ENCODE measurements around the gene PHKA2. TPM values are rescaled to one million over a fixed set of nuclear protein-coding genes. Genes with fewer than 3 reads are reported as not detected.

PHKA2 gene
- polyA plus RNA-seq, 2 of the 4 experiments (the other 2 are of a cell fraction): 16.1 to 21.2 TPM

DNA sequence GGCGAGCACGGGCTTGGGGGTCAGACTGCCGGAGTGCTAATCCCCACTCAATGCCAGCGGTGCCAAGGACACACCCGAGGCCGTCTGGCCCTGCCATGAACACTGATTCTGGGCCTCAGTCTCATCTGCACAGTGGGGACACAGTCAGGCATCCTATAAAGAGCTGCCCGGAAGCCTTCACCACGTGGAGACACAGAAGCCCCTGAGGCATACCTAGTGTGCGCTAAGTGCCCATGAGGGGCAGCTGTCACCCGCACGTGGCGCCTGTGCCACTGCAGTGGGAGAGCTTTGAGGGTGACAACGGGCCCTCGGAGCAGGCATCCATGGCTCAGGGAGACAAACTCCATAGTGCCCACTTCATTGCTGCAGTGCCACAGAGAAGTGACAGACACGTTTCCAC lies 86.3 kb downstream of the PHKA2 start:
- TF ChIP-seq POLR2A (IDR thresholded peaks at IDR 0.05; ENCODE audit: low read length): no peak
- Histone ChIP-seq H3K27ac (no peak overlapping the region), H3K9me3 (no peaks in the 10 kb centered on the region), H3K4me3 (no peak overlapping the region), H3K4me1 (no peaks in the 10 kb centered on the region), H3K4me2 (no peak overlapping the region)
- CTCF ChIA-PET: interaction anchor here (0.5 to 2.4 kb wide), 3 partner anchors 25 to 487 kb away, joined by 3 to 9 read pairs (median 4); no protein-coding TSS in a partner anchor
- 92% methylated on average over 5 of the region's 15 CpGs for WGBS (ENCODE audit: missing lambda C conversion rate)
- POLR2A ChIA-PET: no interaction called here
- DNase-seq (ENCODE audit: low read depth in 1 of 2, low spot score in 1 of 2): no peak
- no peak for ATAC-seq
- no peak for FAIRE-seq

DNA sequence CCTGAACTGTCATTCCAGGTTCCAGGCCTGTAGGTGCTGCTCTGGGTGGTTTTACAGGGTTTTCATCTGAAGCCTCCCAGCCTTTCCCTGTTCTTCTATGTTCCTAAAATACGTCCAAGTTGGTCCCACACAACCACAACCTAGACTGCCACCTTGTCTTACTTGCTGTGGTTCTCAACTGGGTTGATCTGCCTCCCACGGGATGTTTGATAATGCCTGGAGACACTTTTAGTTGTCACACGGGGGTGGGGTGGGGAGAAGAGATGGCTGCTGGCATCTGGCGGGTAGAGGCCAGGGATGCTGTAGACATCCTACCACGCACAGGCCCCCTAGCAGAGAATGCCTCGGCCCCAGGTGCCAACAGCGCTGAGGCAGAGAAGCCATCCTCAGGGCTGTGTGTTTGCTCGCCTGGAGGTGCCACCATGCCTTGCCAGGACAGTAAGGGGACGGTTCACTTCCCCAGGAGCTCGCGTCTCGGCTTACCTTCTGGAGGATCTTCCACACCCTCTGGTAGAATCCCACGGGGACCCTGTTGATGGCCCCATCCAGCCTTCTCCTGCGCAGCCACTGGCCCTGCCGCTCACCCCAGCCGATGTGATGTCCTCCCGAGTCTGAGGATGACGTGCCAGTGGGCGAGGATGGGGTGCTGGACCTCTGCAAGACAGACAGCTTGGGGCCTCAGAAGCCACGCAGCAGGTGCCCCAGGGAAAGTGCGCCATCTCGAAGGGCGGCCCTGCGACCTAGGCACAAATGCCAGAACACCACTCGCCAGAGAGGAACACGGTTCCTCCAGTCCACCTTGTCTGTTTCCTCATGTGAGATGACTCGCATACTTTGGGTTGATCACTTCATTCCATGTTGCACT lies 87.0 kb downstream of the PHKA2 start:
- 93% methylated on average over 14 of the region's 27 CpGs for WGBS (ENCODE audit: missing lambda C conversion rate)

DNA sequence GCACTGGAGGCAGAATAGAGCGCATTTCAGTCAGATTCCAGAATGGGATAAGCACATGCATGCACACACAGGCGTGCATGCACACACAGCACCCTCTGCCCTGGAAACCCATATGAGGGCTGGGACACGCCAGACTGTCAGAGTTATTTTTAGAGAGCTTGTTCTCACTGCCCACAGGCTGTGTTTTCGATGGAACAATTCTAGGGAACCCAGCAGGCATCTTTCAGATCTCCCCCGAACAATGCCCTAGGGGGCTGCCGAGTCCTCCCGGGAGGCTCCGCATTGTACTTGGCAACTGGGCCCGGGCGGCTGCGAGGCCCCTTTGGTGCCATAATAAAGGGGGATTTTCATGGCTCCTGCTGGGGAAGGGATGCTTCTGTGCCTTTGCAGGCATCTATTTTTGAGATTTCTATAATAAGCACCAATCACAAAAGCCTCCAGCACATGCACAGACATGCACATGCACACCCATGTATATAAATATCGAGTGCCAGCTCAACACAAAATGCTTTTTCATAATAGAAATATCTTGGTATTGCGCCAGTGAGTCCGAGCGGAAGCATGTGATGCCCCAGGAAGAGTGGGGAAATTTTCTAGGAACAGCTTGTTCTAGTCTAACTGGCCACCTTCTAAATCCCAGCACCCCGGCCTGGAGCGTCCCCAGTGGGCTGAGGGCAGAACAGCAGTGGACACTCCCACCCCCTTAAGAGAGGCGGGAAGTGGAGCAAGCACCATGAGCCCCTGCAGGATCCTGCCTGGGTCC lies 88.5 kb downstream of the PHKA2 start:
- ATAC-seq (no peak), FAIRE-seq (no peak), DNase-seq (ENCODE audit: low read depth in 1 of 2, low spot score in 1 of 2) (no peak)
- 93% methylated on average over 17 of the region's 18 CpGs for WGBS (ENCODE audit: missing lambda C conversion rate)
- Histone ChIP-seq H3K4me1 (no peaks in the 10 kb centered on the region), H3K27ac (peak overlapping the region in 1 of 2 experiments; percentile 24; a peak in 2 of 6 replicates), H3K9me3 (no peaks in the 10 kb centered on the region), H3K4me2 (no peak overlapping the region), H3K4me3 (no peak overlapping the region)
- ChIA-PET POLR2A (no interaction called here), CTCF (interaction anchor here (0.7 to 1.1 kb wide), 2 partner anchors 9 to 486 kb away, joined by 3 to 4 read pairs; no protein-coding TSS in a partner anchor)
- TF ChIP-seq CHD4 (IDR thresholded peaks at IDR 0.05; ENCODE audit: borderline replicate concordance) (no peak), RNF2 (IDR thresholded peaks at IDR 0.05; ENCODE audit: borderline replicate concordance, low read depth) (no peak), MAFK (IDR thresholded peaks at IDR 0.05; ENCODE audit: partially characterized antibody) (no peak), BHLHE40 (IDR thresholded peaks at IDR 0.05; ENCODE audit: low read depth, low read length) (no peak), KDM5A (IDR thresholded peaks at IDR 0.05) (no peak), CEBPB (IDR thresholded peaks at IDR 0.05) (no peak), HOXA7 (CRISPR knock-in tag; IDR thresholded peaks at IDR 0.05) (no peak), POLR2A (IDR thresholded peaks at IDR 0.05; ENCODE audit: low read length) (no peak), CHD2 (IDR thresholded peaks at IDR 0.05; ENCODE audit: low read length, partially characterized antibody) (no peak), ZC3H11A (IDR thresholded peaks at IDR 0.05) (no peak), ZNF302 (CRISPR knock-in tag; IDR thresholded peaks at IDR 0.05) (no peak)
- TF ChIP-seq, protein P1, sequence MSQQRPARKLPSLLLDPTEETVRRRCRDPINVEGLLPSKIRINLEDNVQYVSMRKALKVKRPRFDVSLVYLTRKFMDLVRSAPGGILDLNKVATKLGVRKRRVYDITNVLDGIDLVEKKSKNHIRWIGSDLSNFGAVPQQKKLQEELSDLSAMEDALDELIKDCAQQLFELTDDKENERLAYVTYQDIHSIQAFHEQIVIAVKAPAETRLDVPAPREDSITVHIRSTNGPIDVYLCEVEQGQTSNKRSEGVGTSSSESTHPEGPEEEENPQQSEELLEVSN (IDR thresholded peaks at IDR 0.05; ENCODE audit: borderline replicate concordance, low read depth): no peak
- TF ChIP-seq, protein P2, sequence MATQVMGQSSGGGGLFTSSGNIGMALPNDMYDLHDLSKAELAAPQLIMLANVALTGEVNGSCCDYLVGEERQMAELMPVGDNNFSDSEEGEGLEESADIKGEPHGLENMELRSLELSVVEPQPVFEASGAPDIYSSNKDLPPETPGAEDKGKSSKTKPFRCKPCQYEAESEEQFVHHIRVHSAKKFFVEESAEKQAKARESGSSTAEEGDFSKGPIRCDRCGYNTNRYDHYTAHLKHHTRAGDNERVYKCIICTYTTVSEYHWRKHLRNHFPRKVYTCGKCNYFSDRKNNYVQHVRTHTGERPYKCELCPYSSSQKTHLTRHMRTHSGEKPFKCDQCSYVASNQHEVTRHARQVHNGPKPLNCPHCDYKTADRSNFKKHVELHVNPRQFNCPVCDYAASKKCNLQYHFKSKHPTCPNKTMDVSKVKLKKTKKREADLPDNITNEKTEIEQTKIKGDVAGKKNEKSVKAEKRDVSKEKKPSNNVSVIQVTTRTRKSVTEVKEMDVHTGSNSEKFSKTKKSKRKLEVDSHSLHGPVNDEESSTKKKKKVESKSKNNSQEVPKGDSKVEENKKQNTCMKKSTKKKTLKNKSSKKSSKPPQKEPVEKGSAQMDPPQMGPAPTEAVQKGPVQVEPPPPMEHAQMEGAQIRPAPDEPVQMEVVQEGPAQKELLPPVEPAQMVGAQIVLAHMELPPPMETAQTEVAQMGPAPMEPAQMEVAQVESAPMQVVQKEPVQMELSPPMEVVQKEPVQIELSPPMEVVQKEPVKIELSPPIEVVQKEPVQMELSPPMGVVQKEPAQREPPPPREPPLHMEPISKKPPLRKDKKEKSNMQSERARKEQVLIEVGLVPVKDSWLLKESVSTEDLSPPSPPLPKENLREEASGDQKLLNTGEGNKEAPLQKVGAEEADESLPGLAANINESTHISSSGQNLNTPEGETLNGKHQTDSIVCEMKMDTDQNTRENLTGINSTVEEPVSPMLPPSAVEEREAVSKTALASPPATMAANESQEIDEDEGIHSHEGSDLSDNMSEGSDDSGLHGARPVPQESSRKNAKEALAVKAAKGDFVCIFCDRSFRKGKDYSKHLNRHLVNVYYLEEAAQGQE (IDR thresholded peaks at IDR 0.05): no peak

More for the DNA sequence above, 87.0 kb downstream of the PHKA2 start:
- DNase-seq (ENCODE audit: low read depth in 1 of 2, low spot score in 1 of 2) (no peak), ATAC-seq (no peak), FAIRE-seq (no peak)
- H3K27ac ChIP-seq: no peak overlapping the region
- H3K4me3 ChIP-seq: no peak overlapping the region
- no peak overlapping the region for H3K4me2 ChIP-seq
- H3K9me3 ChIP-seq: no peaks in the 10 kb centered on the region
- ChIA-PET CTCF (interaction anchor here (0.5 to 1.0 kb wide), 4 partner anchors 17 to 373 kb away, joined by 3 to 4 read pairs (median 3); no protein-coding TSS in a partner anchor), POLR2A (no interaction called here)
- TF ChIP-seq, protein P3, sequence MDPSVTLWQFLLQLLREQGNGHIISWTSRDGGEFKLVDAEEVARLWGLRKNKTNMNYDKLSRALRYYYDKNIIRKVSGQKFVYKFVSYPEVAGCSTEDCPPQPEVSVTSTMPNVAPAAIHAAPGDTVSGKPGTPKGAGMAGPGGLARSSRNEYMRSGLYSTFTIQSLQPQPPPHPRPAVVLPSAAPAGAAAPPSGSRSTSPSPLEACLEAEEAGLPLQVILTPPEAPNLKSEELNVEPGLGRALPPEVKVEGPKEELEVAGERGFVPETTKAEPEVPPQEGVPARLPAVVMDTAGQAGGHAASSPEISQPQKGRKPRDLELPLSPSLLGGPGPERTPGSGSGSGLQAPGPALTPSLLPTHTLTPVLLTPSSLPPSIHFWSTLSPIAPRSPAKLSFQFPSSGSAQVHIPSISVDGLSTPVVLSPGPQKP (IDR thresholded peaks at IDR 0.05; ENCODE audit: low read depth, low read length): no peak
- TF ChIP-seq ZC3H11A (IDR thresholded peaks at IDR 0.05) (no peak), ZSCAN20 (CRISPR knock-in tag; IDR thresholded peaks at IDR 0.05) (no peak), ZFP36 (IDR thresholded peaks at IDR 0.05; ENCODE audit: borderline replicate concordance, partially characterized antibody) (no peak)
- H3K4me1 ChIP-seq: no peaks in the 10 kb centered on the region

Data from A549 (cell line).